Measurements from ENCODE around the gene TRIM25. TPM values are rescaled to one million over a fixed set of nuclear protein-coding genes. Genes with fewer than 3 reads are reported as not detected.

TRIM25 gene
- total and polyA plus RNA-seq, 2 of the 8 experiments (the other 6 are each of a cell fraction or from before 2014, with no cell fraction given) = 16.6 to 38.9 TPM

GRCh38 chr17:56842577-56842976, 71.3 kb downstream of the TRIM25 start (continued):
- TF ChIP-seq PHF8 (conservative IDR thresholded peaks at IDR 0.05; ENCODE audit: low read depth, low read length) = no peak
- TF ChIP-seq KDM1A (IDR thresholded peaks at IDR 0.05; ENCODE audit: borderline replicate concordance, low read length) = no peak
- TF ChIP-seq SP2 (IDR thresholded peaks at IDR 0.05; ENCODE audit: low read length) = no peak
- TF ChIP-seq SRF (IDR thresholded peaks at IDR 0.05; ENCODE audit: low read depth, low read length) = no peak
- no peak for TF ChIP-seq SIN3A (conservative IDR thresholded peaks at IDR 0.05 in 1 of 2, IDR thresholded peaks at IDR 0.05 in 1 of 2; ENCODE audit: low read depth in 1 of 2, low read length in 2 of 2)

All from H1 (cell line).